Stomach (tissue), 9 donors: ENCODE measurements around the gene EVI2A. TPM values are rescaled to one million over a fixed set of nuclear protein-coding genes. Genes with fewer than 3 reads are reported as not detected.
A peak's percentile ranks its signal among the peaks of the same experiment; 100 is the strongest.

Experiments used
- DNase-seq, 2 donors: peaks; one replicate each; pipeline versions ENCODE4 v3.0.0 to v3.0.0-alpha.2; 2013 to 2019
- H3K27ac ChIP-seq, 5 donors: fragments of 200-600 bp in 4 of 5; sonication (generic) in 4 of 5; one replicate each; pipeline ENCODE4 v1.5.1; 2013 to 2019; ENCODE audit warnings: mild to moderate bottlenecking in 1 of 5, moderate library complexity in 1 of 5
- H3K27me3 ChIP-seq, 3 donors: fragments of 200-600 bp; sonication (generic); one replicate each; pipeline ENCODE4 v1.5.1; 2017 to 2019; ENCODE audit warnings: mixed run types in 1 of 3
- H3K36me3 ChIP-seq, 4 donors: fragments of 200-600 bp; sonication (generic); 1 replicate in 3 of 4; 2 replicates in 1 of 4; pipeline ENCODE4 v1.5.1; 2016 to 2019
- H3K4me1 ChIP-seq, 4 donors: fragments of 200-600 bp; sonication (generic); one replicate each; pipeline ENCODE4 v1.5.1; 2016 to 2019
- H3K4me3 ChIP-seq, 4 donors: fragments of 200-600 bp; sonication (generic) in 3 of 4; one replicate each; pipeline ENCODE4 v1.5.1; 2016 to 2019; ENCODE audit warnings: mild to moderate bottlenecking in 1 of 4
- H3K9me3 ChIP-seq, 4 donors: fragments of 200-600 bp; sonication (generic); one replicate each; pipeline ENCODE4 v1.5.1; 2016 to 2019
- EP300 ChIP-seq: sonication (generic); formaldehyde crosslinking; IDR thresholded peaks from one replicate; pipeline ENCODE4 v1.6.1; 2017; ENCODE audit warnings: antibody characterized with exemption
- POLR2A ChIP-seq, 4 donors: fragments of 450-650 bp; IDR thresholded peaks; one replicate each; pipeline ENCODE4 v1.6.1; 2016; ENCODE audit warnings: antibody characterized with exemption in 4 of 4, control low read depth in 2 of 4, mild to moderate bottlenecking in 1 of 4, moderate library complexity in 1 of 4
- POLR2AphosphoS5 ChIP-seq, 3 donors: sonication (generic); formaldehyde crosslinking; IDR thresholded peaks; one replicate each; pipeline ENCODE4 v1.6.1; 2016; ENCODE audit warnings: antibody characterized with exemption in 3 of 3
- WGBS, 5 donors: extraction: QIAGEN DNeasy Blood & Tissue Kit in 3 of 5; methylation state at CpG; one replicate each; pipeline versions ENCODE4 v1.1.5 to v1.1.7; 2013 to 2018; 5-methylcytosine and 5-hydroxymethylcytosine counted together
- intact Hi-C: fragments of 100-400 bp; cut with DNase I; formaldehyde crosslinking; loops from one replicate; pipeline ENCODE4 v1.15.1; 2023; ENCODE audit warnings: low total_unique reads
- polyA plus RNA-seq, 3 donors: library from polyadenylated mRNA; stranded (reverse); fragments of 200-250 nt; gene quantifications; one replicate each; pipeline ENCODE4 v1.2.3, GENCODE V29; 2013
- total RNA-seq, 5 donors: library from RNA; depleted of rRNA; stranded (reverse); fragments of >200 nt; gene quantifications; one replicate each; pipeline versions ENCODE4 v1.1.0 to v1.2.3, GENCODE V29; 2014 to 2016
- TF ChIP-seq, protein P1 (sequence below), 7 experiments: fragments of 450-650 bp in 4 of 7; fragments of 200-600 bp in 3 of 7; sonication (generic) in 3 of 7; IDR thresholded peaks; one replicate each; pipeline ENCODE4 v1.5.1; 2016 to 2019; ENCODE audit warnings: antibody characterized with exemption in 7 of 7, control low read depth in 2 of 7, mild to moderate bottlenecking in 1 of 7
- donor health status: healthy with polysubstance abuse.
- donor health status: Bipolar disorder and iron deficiency.
- donor health status: healthy.

The EVI2A gene
- total and polyA plus RNA-seq, 8 donors: 4.4 to 14.5 (median 5.4) TPM; not detected in 3

DNA sequence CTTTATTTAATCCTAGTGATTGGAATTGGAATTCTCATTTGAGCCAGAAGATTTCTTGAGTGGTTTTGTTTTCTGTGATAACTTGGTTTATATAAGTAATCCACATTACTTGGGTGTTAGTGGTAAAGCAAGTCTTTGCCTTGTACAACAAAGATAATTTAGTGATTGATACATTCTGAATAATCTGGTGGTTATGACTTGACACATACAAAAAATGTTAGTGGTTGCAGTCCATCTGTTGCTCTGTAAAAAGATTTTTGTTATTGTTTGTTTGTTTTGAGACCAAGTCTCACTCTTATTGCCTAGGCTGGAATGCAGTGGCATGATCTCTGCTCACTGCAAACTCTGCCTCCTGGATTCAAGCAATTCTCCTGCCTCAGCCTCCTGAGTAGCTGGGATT lies 37.6 kb downstream of the EVI2A start:
- H3K27ac ChIP-seq: no peak overlapping the region
- TF ChIP-seq POLR2AphosphoS5 (IDR thresholded peaks at IDR 0.05): no peak
- no peak for TF ChIP-seq POLR2A (IDR thresholded peaks at IDR 0.05)
- TF ChIP-seq, protein P1, sequence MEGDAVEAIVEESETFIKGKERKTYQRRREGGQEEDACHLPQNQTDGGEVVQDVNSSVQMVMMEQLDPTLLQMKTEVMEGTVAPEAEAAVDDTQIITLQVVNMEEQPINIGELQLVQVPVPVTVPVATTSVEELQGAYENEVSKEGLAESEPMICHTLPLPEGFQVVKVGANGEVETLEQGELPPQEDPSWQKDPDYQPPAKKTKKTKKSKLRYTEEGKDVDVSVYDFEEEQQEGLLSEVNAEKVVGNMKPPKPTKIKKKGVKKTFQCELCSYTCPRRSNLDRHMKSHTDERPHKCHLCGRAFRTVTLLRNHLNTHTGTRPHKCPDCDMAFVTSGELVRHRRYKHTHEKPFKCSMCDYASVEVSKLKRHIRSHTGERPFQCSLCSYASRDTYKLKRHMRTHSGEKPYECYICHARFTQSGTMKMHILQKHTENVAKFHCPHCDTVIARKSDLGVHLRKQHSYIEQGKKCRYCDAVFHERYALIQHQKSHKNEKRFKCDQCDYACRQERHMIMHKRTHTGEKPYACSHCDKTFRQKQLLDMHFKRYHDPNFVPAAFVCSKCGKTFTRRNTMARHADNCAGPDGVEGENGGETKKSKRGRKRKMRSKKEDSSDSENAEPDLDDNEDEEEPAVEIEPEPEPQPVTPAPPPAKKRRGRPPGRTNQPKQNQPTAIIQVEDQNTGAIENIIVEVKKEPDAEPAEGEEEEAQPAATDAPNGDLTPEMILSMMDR (IDR thresholded peaks at IDR 0.05): no peak
- no peak for TF ChIP-seq EP300
- no peaks in the 10 kb centered on the region for H3K27me3 ChIP-seq
- H3K4me3 ChIP-seq: no peak overlapping the region
- peaks cover 0 to 30% (median 19%) of the 10 kb centered on the region in 4 donors for H3K36me3 ChIP-seq
- no peaks in the 10 kb centered on the region for H3K9me3 ChIP-seq
- no peak for DNase-seq
- no peaks in the 10 kb centered on the region for H3K4me1 ChIP-seq
- intact Hi-C loops: no loop called here

DNA sequence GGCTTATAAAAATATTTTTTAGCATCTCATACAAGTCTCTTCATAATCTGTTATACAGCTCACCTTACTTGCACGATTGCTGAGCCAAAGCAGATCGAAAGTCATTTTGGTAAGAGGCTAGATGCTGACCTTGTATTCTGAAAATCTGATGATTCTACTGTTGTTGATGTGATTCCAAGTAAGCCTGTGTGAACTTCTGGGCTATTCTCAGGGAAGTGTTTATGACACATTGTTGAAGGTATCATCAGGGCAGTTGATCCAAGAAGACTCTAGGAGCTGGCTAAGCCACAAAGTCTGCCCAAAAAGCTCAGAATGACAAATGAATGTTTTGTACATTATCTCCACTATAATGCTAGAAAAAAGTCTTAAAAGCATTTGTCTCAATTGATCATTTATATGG lies 40.4 kb downstream of the EVI2A start:
- H3K27ac ChIP-seq: no peak overlapping the region
- no peak overlapping the region for H3K4me3 ChIP-seq
- TF ChIP-seq POLR2A (IDR thresholded peaks at IDR 0.05) (no peak), POLR2AphosphoS5 (IDR thresholded peaks at IDR 0.05) (no peak), EP300 (no peak)
- TF ChIP-seq, protein P1 (IDR thresholded peaks at IDR 0.05): no peak
- H3K36me3 ChIP-seq: peaks cover 0 to 46% (median 26%) of the 10 kb centered on the region in 4 donors
- H3K27me3 ChIP-seq: no peaks in the 10 kb centered on the region
- WGBS, 5 donors: 95 to 100% (median 98%) methylated on average over 2 of the region's 2 CpGs
- H3K4me1 ChIP-seq: no peaks in the 10 kb centered on the region
- intact Hi-C loops: no loop called here
- no peak for DNase-seq
- H3K9me3 ChIP-seq: no peaks in the 10 kb centered on the region

DNA sequence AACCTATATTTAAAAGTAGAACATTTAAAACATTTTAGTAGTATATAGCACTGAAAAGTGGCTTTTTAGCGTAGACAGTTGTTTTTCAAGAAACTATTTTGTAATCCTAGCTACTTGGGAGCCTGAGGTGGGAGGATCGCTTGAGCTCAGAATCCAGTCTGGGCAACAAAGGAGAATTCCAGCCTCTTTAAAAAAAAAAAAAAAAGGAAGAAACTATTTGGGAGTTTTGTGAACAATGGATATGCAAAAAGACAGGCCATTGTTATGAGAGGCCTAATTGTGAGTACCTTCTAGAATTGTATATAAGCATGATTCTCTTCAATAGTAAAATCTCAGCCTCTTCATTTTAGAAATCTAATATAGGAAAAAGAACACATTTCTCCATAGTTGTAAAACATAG lies 42.0 kb downstream of the EVI2A start:
- intact Hi-C loops: no loop called here
- Histone ChIP-seq H3K27ac (no peak overlapping the region), H3K36me3 (peaks cover 0 to 46% (median 28%) of the 10 kb centered on the region in 4 donors), H3K9me3 (no peaks in the 10 kb centered on the region), H3K4me3 (no peak overlapping the region), H3K27me3 (no peaks in the 10 kb centered on the region), H3K4me1 (peaks cover 0 to 4% (median under 1%) of the 10 kb centered on the region in 4 donors)
- WGBS, 5 donors: 93 to 99% (median 97%) methylated on average over 2 of the region's 2 CpGs
- no peak for DNase-seq
- TF ChIP-seq POLR2A (IDR thresholded peaks at IDR 0.05): no peak
- no peak for TF ChIP-seq POLR2AphosphoS5 (IDR thresholded peaks at IDR 0.05)
- no peak for TF ChIP-seq EP300
- TF ChIP-seq, protein P1 (IDR thresholded peaks at IDR 0.05): no peak

DNA sequence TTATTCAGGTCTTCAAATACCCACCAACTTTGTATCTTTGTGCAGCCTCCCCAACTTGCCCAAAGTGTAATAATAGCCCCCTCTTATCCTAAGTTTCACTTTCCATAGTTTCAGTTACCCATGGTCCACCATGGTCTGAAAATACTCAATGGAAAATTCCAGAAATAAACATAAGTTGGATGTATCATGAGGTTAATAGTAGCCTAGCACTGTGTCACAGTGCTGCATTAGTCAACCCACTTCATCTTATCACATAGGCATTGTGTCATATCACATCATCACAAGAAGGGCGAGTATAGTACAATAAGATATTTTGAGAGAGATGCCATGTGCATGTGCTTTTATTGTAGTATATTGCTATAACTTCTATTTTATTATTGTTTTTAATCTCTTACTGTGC lies 46.3 kb downstream of the EVI2A start:
- H3K36me3 ChIP-seq: peaks cover 0 to 37% (median 24%) of the 10 kb centered on the region in 4 donors
- no peaks in the 10 kb centered on the region for H3K27me3 ChIP-seq
- 80 to 93% (median 87%) methylated on average over 1 of the region's 1 CpG for WGBS, 5 donors
- no peak for TF ChIP-seq POLR2AphosphoS5 (IDR thresholded peaks at IDR 0.05)
- TF ChIP-seq, protein P1 (IDR thresholded peaks at IDR 0.05): no peak
- no peak for TF ChIP-seq POLR2A (IDR thresholded peaks at IDR 0.05)
- no peak for TF ChIP-seq EP300
- no peak for DNase-seq
- peaks cover 0 to 22% (median 7%) of the 10 kb centered on the region in 4 donors for H3K4me1 ChIP-seq
- intact Hi-C loops: no loop called here
- H3K4me3 ChIP-seq: no peak overlapping the region
- H3K27ac ChIP-seq: peak overlapping the region in 2 of 5 donors; percentile 0 to 47
- no peaks in the 10 kb centered on the region for H3K9me3 ChIP-seq
